Measurements from ENCODE around the gene SERGEF. TPM values are rescaled to one million over a fixed set of nuclear protein-coding genes. Genes with fewer than 3 reads are reported as not detected.

Gene SERGEF
- total RNA-seq, 6 experiments from 2014 or later, result 13.5 to 19.3 (median 17.7) TPM

- peaks cover 18% of the 10 kb centered on the region for H3K27me3 Mint-ChIP-seq (ENCODE audit: insufficient read depth)
- H3K4me1 Mint-ChIP-seq (ENCODE audit: low read depth), result peaks cover 12% of the 10 kb centered on the region
- H3K9me3 Mint-ChIP-seq, result no peaks in the 10 kb centered on the region
- H3K27ac Mint-ChIP-seq, result no peak overlapping the region
- no peak for DNase-seq
- no peak for TF ChIP-seq CTCF (IDR thresholded peaks at IDR 0.05)
- H3K4me3 Mint-ChIP-seq, result no peak overlapping the region
- H3K36me3 Mint-ChIP-seq (ENCODE audit: low read depth), result no peaks in the 10 kb centered on the region
These were observed 272.9 kb downstream of the SERGEF start for GRCh38 chr11:17739945-17740338.

- Mint-ChIP-seq H3K4me3 (no peak overlapping the region), H3K27me3 (ENCODE audit: insufficient read depth) (peaks cover 19% of the 10 kb centered on the region)
- DNase-seq, result no peak
These were observed 274.5 kb downstream of the SERGEF start for GRCh38 chr11:17738151-17738973.

More at GRCh38 chr11:17738151-17738973, 274.5 kb downstream of the SERGEF start:
- H3K27ac Mint-ChIP-seq, result no peak overlapping the region
- H3K36me3 Mint-ChIP-seq (ENCODE audit: low read depth), result no peaks in the 10 kb centered on the region
- H3K4me1 Mint-ChIP-seq (ENCODE audit: low read depth), result peaks cover under 1% of the 10 kb centered on the region; the same call in 1 of the 2 replicates
- H3K9me3 Mint-ChIP-seq, result no peaks in the 10 kb centered on the region
- TF ChIP-seq CTCF (IDR thresholded peaks at IDR 0.05), result no peak

Other genes starting within 250 kb of the SERGEF start
- under 1 TPM in 1 of 6 experiments, not detected in 5; 0.03 TPM for gene TPH1, start 33.2 kb upstream of the SERGEF start, total RNA-seq (2021; fragmentation: NEBNext Ultra II Directional; extraction: Animal tissue kit (Norgen Biotek cat#: 25700))
- 10 to 100 TPM; 10.3 to 16.6 (median 15.3) TPM for gene SAAL1, start 93.0 kb upstream of the SERGEF start, total RNA-seq (2021; fragmentation: NEBNext Ultra II Directional; extraction: Animal tissue kit (Norgen Biotek cat#: 25700))
- gene MRGPRX3, start 119.5 kb upstream of the SERGEF start, total RNA-seq (2021; fragmentation: NEBNext Ultra II Directional; extraction: Animal tissue kit (Norgen Biotek cat#: 25700)), result not detected
- not detected for gene MRGPRX4, start 159.8 kb upstream of the SERGEF start, total RNA-seq (2021; fragmentation: NEBNext Ultra II Directional; extraction: Animal tissue kit (Norgen Biotek cat#: 25700))
- not detected for gene SAA4, start 223.8 kb upstream of the SERGEF start, total RNA-seq (2021; fragmentation: NEBNext Ultra II Directional; extraction: Animal tissue kit (Norgen Biotek cat#: 25700))
- gene SAA2, start 235.6 kb upstream of the SERGEF start, total RNA-seq (2021; fragmentation: NEBNext Ultra II Directional; extraction: Animal tissue kit (Norgen Biotek cat#: 25700)), result not detected

Measured in HFFc6 (cell line).